Cardiac muscle cell (in vitro differentiated cells and primary cell): Measurements from ENCODE around the gene TUBA4B. TPM values are rescaled to one million over a fixed set of nuclear protein-coding genes. Genes with fewer than 3 reads are reported as not detected.
"Not testable (repeated sequence)": the region's sequence is repeated elsewhere in the genome, so short reads cannot be mapped to it uniquely, and the experiment has no call there.

ENCODE experiments used
- DNase-seq, 2 donors: peaks; one replicate each; pipeline versions ENCODE4 v3.0.0 to v3.0.0-alpha.2; 2010 to 2017; ENCODE audit warnings: low read depth in 1 of 2, low spot score in 1 of 2
- H3K27ac ChIP-seq: fragments of 200-600 bp; sonication (generic); 2 replicates; pipeline ENCODE4 v1.5.1; 2016
- H3K27me3 ChIP-seq: fragments of 200-600 bp; sonication (generic); 2 replicates; pipeline ENCODE4 v1.6.0; 2016; ENCODE audit warnings: control low read depth
- H3K36me3 ChIP-seq: fragments of 200-600 bp; sonication (generic); 2 replicates; pipeline ENCODE4 v1.5.1; 2016; ENCODE audit warnings: control low read depth
- H3K4me1 ChIP-seq: fragments of 200-600 bp; sonication (generic); 2 replicates; pipeline ENCODE4 v1.8.1; 2017; ENCODE audit warnings: low read depth, mild to moderate bottlenecking, mixed run types
- H3K4me3 ChIP-seq: fragments of 200-600 bp; sonication (generic); 2 replicates; pipeline ENCODE4 v1.5.1; 2016; ENCODE audit warnings: mild to moderate bottlenecking
- H3K9me3 ChIP-seq: fragments of 200-600 bp; sonication (generic); 2 replicates; pipeline ENCODE4 v1.5.1; 2017; ENCODE audit warnings: low read depth, mild to moderate bottlenecking, control low read depth
- polyA plus RNA-seq: library from polyadenylated mRNA; unstranded; fragments of >200 nt; fragmentation: Nextera tagmentation; extraction: Ambion mirVana; gene quantifications from 2 replicates; pipeline ENCODE4 v1.2.1, GENCODE V29; 2016
- total RNA-seq: library from RNA; depleted of rRNA; stranded (reverse); fragments of >200 nt; gene quantifications from 2 replicates; pipeline ENCODE4 v1.2.3, GENCODE V29; 2016
- TF ChIP-seq, protein P1 (sequence below): IDR thresholded peaks from 2 replicates; pipeline ENCODE4 v1.5.1; 2012; ENCODE audit warnings: low read depth, mild to moderate bottlenecking, low read length

Gene TUBA4B
- total and polyA plus RNA-seq, 2 experiments from 2014 or later, result not detected

GRCh38 chr2:219252570-219252899, 508 bp upstream of the TUBA4B start:
- H3K4me1 ChIP-seq, result peaks cover 12% of the 10 kb centered on the region
- no peaks in the 10 kb centered on the region for H3K9me3 ChIP-seq
- TF ChIP-seq, protein P1, sequence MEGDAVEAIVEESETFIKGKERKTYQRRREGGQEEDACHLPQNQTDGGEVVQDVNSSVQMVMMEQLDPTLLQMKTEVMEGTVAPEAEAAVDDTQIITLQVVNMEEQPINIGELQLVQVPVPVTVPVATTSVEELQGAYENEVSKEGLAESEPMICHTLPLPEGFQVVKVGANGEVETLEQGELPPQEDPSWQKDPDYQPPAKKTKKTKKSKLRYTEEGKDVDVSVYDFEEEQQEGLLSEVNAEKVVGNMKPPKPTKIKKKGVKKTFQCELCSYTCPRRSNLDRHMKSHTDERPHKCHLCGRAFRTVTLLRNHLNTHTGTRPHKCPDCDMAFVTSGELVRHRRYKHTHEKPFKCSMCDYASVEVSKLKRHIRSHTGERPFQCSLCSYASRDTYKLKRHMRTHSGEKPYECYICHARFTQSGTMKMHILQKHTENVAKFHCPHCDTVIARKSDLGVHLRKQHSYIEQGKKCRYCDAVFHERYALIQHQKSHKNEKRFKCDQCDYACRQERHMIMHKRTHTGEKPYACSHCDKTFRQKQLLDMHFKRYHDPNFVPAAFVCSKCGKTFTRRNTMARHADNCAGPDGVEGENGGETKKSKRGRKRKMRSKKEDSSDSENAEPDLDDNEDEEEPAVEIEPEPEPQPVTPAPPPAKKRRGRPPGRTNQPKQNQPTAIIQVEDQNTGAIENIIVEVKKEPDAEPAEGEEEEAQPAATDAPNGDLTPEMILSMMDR, result no peak
- H3K27me3 ChIP-seq, result peaks cover 64% of the 10 kb centered on the region
- DNase-seq, result no peak
- H3K36me3 ChIP-seq, result no peaks in the 10 kb centered on the region
- H3K4me3 ChIP-seq, result no peak overlapping the region
- H3K27ac ChIP-seq, result no peak overlapping the region

GRCh38 chr2:219253753-219254589, 928 bp downstream of the TUBA4B start, which contains the start of gene TUBA4A:
TUBA4A (minus strand) TSS chr2:219253918; CDS start chr2:219253858, 60 bp downstream.
- TF ChIP-seq, protein P1, result no peak
- H3K4me3 ChIP-seq, result peak within 1 kb of the TSS; percentile 33
- DNase-seq, result peak; percentile 62 to 63
- H3K36me3 ChIP-seq, result no peaks in the 10 kb centered on the region
- no peaks in the 10 kb centered on the region for H3K9me3 ChIP-seq
- H3K27me3 ChIP-seq, result peaks cover 76% of the 10 kb centered on the region
- H3K27ac ChIP-seq, result no peak within 1 kb of the TSS
- peaks cover 12% of the 10 kb centered on the region for H3K4me1 ChIP-seq

DNA sequence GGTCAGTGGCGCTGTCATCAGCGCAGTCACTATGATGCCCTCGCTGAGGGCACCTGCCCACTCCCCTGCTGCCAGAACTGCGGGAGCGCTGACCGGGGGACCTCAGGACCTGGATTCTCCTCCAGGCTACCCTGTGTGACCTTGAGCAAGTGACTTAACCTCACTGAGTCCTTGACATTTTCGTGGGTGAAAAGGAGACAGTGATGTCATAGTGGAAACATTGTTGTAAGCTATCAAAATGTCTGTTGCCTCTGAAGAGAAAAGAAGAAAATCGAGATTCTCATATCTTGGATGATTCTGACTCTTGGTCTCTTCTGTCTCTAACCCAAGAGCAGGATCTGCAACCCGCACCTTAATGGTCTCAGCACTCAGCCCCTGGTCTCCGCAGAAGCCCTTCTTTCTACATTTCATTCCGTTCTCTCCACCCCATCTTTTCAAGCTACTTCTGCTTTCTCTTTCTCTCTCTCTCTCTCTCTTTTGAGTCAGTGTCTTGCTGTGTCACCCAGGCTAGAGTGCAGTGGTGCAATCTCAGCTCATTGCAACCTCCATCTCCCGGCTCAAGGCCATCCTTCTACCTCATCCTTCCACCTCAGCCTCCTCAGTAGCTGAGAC, 1.7 kb downstream of the TUBA4B start:
- Histone ChIP-seq H3K27ac (no peak overlapping the region), H3K9me3 (no peaks in the 10 kb centered on the region), H3K36me3 (no peaks in the 10 kb centered on the region), H3K4me1 (peaks cover 12% of the 10 kb centered on the region), H3K4me3 (peak overlapping the region; percentile 33), H3K27me3 (peaks cover 82% of the 10 kb centered on the region)
- DNase-seq, result no peak
- TF ChIP-seq, protein P1, result no peak

- H3K9me3 ChIP-seq, H3K4me1 ChIP-seq, H3K36me3 ChIP-seq, H3K27ac ChIP-seq, H3K4me3 ChIP-seq, DNase-seq: not testable (repeated sequence)
- H3K27me3 ChIP-seq, result peaks cover 92% of the 10 kb centered on the region
These were observed 5.9 kb downstream of the TUBA4B start for GRCh38 chr2:219258942-219259341.

DNA sequence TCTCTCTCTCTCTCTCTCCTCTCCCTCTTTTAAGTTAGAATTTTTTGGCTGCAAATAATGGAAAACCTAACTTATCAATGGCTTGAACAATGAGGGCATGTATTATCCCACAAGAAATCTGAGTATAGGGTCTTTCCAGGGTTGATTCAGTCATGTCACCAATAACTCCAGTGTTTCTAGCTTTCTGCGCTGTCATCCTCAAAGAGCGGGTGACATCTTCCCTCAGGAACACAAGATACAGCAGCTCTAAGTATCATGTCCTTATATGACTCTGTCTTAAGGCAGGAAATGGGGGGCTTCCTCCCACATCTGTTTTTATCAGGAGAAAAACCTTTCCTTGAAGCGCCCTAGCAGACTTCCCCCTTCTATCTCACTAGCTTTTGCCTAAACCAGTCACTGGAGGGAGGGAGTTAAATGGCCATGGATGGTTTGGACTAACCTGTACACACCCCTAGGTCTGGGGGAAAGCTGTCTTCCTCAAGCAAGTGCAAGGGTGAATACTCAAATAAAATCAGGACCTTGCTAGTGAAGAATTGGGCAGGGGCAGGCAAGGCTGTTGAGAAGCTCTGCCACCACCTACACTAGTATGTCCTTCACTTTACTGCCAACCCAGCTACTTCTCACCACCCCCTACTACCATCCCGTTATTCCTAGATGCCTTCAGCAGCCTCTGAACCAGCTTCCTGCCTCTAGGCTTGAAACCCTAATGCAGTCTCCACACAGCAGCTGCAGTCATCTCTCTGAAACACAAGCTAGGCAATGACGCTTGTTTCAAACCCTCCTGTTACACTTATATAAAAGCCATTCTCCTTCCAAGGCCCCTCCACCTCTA, 8.2 kb downstream of the TUBA4B start:
- no peak overlapping the region for H3K27ac ChIP-seq
- peaks cover 71% of the 10 kb centered on the region for H3K27me3 ChIP-seq
- no peak overlapping the region for H3K4me3 ChIP-seq
- H3K36me3 ChIP-seq, result no peaks in the 10 kb centered on the region
- H3K9me3 ChIP-seq, result no peaks in the 10 kb centered on the region
- DNase-seq, result no peak
- H3K4me1 ChIP-seq, result no peaks in the 10 kb centered on the region
- TF ChIP-seq, protein P1, result no peak
